GM19043 (cell line): Measurements from ENCODE around the gene OR4D1.
"Not testable (repeated sequence)": the region's sequence is repeated elsewhere in the genome, so short reads cannot be mapped to it uniquely, and the experiment has no call there.

Experiments used
- ATAC-seq: cut with Tn5 transposase; IDR thresholded peaks from one replicate; pipeline ENCODE4 v1.9.1; 2021; ENCODE audit warnings: low read depth; ENCODE audit not compliant: unreplicated experiment

The OR4D1 gene

GRCh38 chr17:58147930-58148434 lies at the start of gene OR4D1:
Gene OR4D1, plus strand, starts transcription at chr17:58148384. Its CDS starts 6,770 bp downstream, at chr17:58155154.
- ATAC-seq, result no peak

- ATAC-seq, result no peak
These were observed 47.7 kb upstream of the OR4D1 start for GRCh38 chr17:58100506-58100905.

GRCh38 chr17:58101898-58102297 lies 46.3 kb upstream of the OR4D1 start:
- ATAC-seq, result not testable (repeated sequence)

GRCh38 chr17:58105093-58105492 lies 43.1 kb upstream of the OR4D1 start:
- no peak for ATAC-seq

GRCh38 chr17:58107306-58107705 lies 40.9 kb upstream of the OR4D1 start:
- no peak for ATAC-seq

GRCh38 chr17:58109197-58109596 lies 39.0 kb upstream of the OR4D1 start:
- ATAC-seq, result no peak

DNA sequence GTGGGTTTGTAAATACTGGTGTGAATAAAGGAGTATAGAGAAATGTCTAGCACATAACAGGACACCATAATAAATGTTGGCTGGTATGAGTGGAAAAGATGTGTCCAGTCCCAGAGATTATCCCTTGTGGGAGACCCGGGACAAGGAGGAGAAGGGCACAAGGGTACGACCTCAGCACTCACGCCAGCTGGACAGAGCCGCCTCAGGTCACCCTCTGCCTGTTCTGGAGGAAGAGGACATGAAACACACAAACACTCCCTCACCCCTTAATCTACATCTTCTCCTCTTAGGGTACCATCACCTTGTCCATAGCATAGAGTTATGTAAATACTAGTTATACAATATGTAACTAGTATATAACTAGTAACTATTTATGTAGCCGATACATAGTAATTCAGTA lies 38.2 kb upstream of the OR4D1 start:
- no peak for ATAC-seq

DNA sequence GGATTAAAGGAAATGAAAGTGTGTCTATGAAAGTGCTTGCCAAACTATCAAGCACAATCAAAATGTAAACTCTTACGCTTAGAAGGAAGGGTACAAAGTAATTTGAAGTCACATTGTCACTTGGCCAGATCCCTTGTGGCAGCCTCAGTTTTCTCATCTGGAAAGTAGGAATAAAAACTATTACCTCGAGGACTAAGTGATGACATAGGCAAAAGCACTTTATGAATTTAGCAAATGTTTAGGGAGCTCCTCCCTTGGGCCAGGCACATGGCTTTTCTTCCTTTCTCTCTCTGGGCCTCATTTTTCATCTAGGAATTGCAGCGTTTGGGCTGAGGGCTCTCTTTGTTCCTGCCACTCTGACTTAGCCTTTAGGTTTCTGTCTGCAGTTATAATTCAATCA lies 36.5 kb upstream of the OR4D1 start:
- ATAC-seq, result no peak

DNA sequence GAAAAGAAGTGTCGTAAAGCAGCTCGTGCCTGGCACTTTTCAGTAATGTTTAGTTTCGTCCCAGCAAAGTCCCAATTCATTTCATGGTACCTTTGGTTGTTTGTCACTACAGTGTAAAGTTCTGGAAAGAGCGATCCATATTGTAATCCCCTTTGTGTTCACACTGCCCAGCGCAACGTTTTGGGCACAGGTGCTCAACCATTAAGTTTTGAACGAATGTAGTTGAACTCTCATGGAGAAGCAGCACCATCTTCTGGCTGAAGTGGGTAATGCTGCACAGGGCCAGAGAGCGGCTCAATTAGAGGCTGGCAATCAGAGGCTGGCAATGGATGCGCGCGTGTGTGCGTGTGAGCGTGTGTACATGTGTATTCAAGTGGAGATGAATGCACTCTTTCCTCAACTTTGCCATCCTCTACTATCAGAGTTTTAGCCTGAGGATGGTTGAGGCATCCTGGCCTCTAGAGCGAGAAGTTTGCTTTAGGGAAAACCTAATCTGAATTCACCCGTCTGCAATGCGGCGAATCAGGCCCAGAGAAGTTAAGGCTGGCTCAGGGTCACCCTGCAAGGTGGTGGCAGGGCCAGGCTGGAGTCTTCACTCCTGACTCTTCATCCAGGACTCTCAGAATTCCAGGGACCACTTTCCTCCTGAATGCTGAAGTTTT lies 35.1 kb upstream of the OR4D1 start:
- no peak for ATAC-seq

GRCh38 chr17:58113947-58114346 lies 34.2 kb upstream of the OR4D1 start:
- ATAC-seq, result no peak

- ATAC-seq, result no peak
These were observed 30.8 kb upstream of the OR4D1 start for GRCh38 chr17:58117382-58117781.

DNA sequence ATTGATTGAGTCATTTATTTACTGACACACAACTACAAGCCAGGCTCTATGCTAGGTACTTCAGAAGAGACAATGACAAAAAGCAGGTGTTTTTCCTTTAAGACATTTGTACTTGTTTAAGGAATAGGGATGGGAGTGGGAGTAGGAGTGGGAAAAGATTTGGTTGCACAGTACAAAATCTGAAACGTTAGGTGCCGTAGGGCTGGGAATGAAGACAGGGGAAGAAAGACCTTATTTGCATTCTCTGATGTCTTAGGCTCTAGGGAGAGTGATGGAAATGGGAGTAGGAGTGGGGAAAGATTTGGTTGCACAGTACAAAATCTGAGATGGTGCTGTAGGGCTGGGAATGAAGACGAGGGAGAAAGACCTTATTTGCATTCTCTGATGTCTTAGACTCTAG lies 28.7 kb upstream of the OR4D1 start:
- ATAC-seq, result no peak

GRCh38 chr17:58120195-58120822 lies 27.9 kb upstream of the OR4D1 start:
- ATAC-seq, result no peak

GRCh38 chr17:58121925-58122324 lies 26.3 kb upstream of the OR4D1 start:
- no peak for ATAC-seq

- no peak for ATAC-seq
These were observed 20.3 kb upstream of the OR4D1 start for GRCh38 chr17:58127846-58128245.

- ATAC-seq, result not testable (repeated sequence)
These were observed 15.5 kb upstream of the OR4D1 start for GRCh38 chr17:58132697-58133096.

DNA sequence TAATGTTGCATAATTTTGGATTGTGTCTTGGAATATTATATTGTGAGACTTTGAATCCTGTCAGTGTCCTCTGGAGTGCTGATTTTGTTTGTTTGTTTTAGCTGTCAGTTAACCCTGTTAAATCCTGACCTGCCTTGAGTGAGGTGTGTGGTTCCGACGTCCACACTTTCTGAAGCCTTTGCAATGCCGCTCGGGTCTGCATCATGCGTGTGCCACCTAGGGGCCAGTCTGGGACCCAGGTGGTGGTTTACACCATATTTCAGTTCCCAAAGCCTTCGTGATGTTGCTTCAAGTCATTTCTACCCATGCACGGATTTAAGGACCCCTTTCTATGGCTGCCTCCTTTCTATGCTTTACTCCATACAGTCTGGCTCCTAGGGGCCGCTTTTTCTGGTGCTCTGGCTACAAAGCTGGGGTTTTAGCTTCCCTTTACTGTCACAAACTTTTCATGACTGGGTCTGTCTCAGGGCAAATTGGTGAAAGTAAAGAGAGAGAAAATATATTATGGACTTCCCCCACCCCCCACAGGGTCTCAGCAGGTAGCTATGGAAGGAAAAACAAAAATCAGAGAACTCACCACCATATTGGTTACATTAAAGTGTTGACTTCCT lies 11.4 kb upstream of the OR4D1 start:
- no peak for ATAC-seq

- ATAC-seq, result no peak
These were observed 6.7 kb upstream of the OR4D1 start for GRCh38 chr17:58141505-58141904.

- ATAC-seq, result not testable (repeated sequence)
These were observed 4.8 kb upstream of the OR4D1 start for GRCh38 chr17:58143335-58143734.

GRCh38 chr17:58144801-58145200 lies 3.4 kb upstream of the OR4D1 start:
- no peak for ATAC-seq

DNA sequence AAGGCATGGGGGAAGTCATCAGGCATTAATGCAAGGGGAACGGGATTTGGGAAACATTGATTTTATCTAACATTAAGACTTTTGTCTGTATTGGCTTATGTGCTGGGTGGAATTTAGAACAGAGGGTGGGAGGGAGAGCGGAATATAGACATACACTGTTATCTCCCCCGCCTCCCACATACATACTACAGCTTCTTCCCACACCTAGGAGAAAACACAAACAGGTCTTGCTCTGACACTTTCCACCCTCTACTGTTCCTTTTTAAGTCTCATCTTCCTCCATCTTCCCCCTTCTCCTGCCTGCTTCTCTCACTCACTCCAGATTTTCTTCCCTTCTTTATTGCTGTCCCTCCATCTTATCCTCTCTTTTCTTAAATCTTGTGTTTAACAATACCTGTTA lies 425 bp downstream of the OR4D1 start:
- no peak for ATAC-seq

GRCh38 chr17:58150394-58150793 lies 2.2 kb downstream of the OR4D1 start:
- ATAC-seq, result no peak
